Measurements from ENCODE around the gene POM121L2. TPM values are rescaled to one million over a fixed set of nuclear protein-coding genes. Genes with fewer than 3 reads are reported as not detected.

POM121L2 gene
- under 1 TPM in 2 of 5 donors, not detected in 3; 0.04 to 0.05 TPM for polyA plus RNA-seq (ENCODE audit: insufficient read depth in 1 of 5, insufficient read length in 5 of 5, low replicate concordance in 1 of 5)
- long read RNA-seq, donor 1, result 0 reads
- long read RNA-seq, donor 2, result 0 reads
- long read RNA-seq, donor 3, result 0 reads
- long read RNA-seq, donor 4, result 0 reads
- long read RNA-seq, donor 5, result 0 reads
- long read RNA-seq, donor 6, result 0 reads
- long read RNA-seq, donor 7, result 0 reads
- long read RNA-seq, donor 8, result 0 reads

GRCh38 chr6:27312146-27312949 lies at the start of gene POM121L2:
Gene POM121L2 (minus strand): TSS chr6:27312273. CDS start chr6:27312170, 103 bp downstream.
- DNase-seq, result no peak

GRCh38 chr6:27359231-27359630 lies 47.2 kb upstream of the POM121L2 start:
- DNase-seq, result no peak

- no peak for DNase-seq
Observed at GRCh38 chr6:27358786-27359185, 46.7 kb upstream of the POM121L2 start.

- no peak for DNase-seq
Observed at GRCh38 chr6:27352850-27353249, 40.8 kb upstream of the POM121L2 start.

- DNase-seq, result no peak
Observed at GRCh38 chr6:27334141-27334540, 22.1 kb upstream of the POM121L2 start.

- DNase-seq, result no peak
Observed at GRCh38 chr6:27333642-27334040, 21.6 kb upstream of the POM121L2 start.

- peak; percentile 11 to 23 for DNase-seq
Observed at GRCh38 chr6:27332692-27333641, 20.9 kb upstream of the POM121L2 start.

GRCh38 chr6:27327023-27327738 lies 15.1 kb upstream of the POM121L2 start:
- DNase-seq, result no peak

- no peak for DNase-seq
Observed at GRCh38 chr6:27321901-27322300, 9.8 kb upstream of the POM121L2 start.

- no peak for DNase-seq
Observed at GRCh38 chr6:27321370-27321769, 9.3 kb upstream of the POM121L2 start.

- no peak for DNase-seq
Observed at GRCh38 chr6:27318973-27319372, 6.9 kb upstream of the POM121L2 start.

GRCh38 chr6:27314046-27314445 lies 2.0 kb upstream of the POM121L2 start:
- DNase-seq, result no peak

GRCh38 chr6:27312950-27313271 lies 838 bp upstream of the POM121L2 start:
- DNase-seq, result no peak

- no peak for DNase-seq
Observed at GRCh38 chr6:27311806-27312145, 297 bp downstream of the POM121L2 start.

GRCh38 chr6:27303613-27304272 lies 8.3 kb downstream of the POM121L2 start:
- no peak for DNase-seq

GRCh38 chr6:27297857-27298730 lies 14.0 kb downstream of the POM121L2 start:
- no peak for DNase-seq

- DNase-seq, result no peak
Observed at GRCh38 chr6:27297484-27297856, 14.6 kb downstream of the POM121L2 start.

- no peak for DNase-seq
Observed at GRCh38 chr6:27296106-27296783, 15.8 kb downstream of the POM121L2 start.

- no peak for DNase-seq
Observed at GRCh38 chr6:27295301-27296079, 16.6 kb downstream of the POM121L2 start.

Measured in right lung (tissue), 10 donors.